ENCODE results near the gene RGS17. TPM values are rescaled to one million over a fixed set of nuclear protein-coding genes. Genes with fewer than 3 reads are reported as not detected.
A peak's percentile ranks its signal among the peaks of the same experiment; 100 is the strongest.

RGS17 gene
- total and polyA plus RNA-seq, 2 of the 13 experiments (the other 11 are each of a cell fraction or from before 2014, with no cell fraction given) = 0.04 TPM; not detected in 1

DNA sequence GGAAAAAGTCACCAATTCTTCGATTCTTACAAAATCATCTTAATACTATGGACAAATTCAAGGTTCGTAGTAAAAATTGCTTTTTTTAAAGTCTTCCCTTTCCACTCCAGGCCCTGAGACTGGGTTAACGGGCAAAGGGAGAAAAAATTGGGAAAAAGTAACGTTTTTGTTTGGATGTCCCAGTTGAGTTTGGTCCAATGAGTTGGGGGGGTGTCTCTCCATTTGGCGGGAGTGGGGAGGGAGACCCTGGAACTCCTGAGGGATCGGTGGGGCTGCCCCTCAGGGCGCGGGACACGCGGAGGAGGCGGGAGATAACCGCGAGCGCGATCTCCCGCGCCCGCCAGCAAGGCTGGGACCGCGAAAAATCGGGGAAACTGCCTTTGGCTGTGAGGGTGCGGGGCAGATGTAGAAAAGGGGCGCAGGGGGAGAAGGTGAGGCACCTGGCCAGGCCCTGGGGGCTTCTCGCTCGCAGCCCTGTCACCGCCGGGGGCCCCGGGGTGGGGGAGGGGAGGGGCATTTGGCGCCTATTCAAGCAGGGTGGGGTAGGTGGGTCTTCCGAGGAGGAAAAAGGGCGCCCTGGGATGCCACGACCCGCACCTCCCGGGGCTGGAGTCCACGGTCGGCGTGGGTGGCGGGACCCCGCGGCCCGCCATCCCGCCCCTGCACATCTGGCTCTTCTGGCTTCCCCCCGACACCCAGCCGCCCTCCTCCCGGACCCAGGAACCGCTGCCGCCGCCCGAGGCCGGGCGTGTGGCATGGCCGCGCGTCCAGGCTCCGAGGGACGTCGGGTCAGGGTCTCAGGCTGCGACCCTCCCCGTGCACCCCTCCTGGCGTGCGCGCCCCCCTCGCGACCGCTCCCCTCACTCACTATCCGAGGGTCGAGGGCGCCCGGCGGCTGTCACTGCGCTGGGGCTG lies 148.8 kb downstream of the RGS17 start:
- POLR2A ChIA-PET = interaction anchor here (0.7 to 2.1 kb wide), 9 partner anchors 9 to 685 kb away, joined by 3 to 28 read pairs (median 4); partner anchors contain the start of gene MTRF1L
- DNase-seq (ENCODE audit: low spot score) (no peak), ATAC-seq (peak; percentile 10), FAIRE-seq (no peak)
- BruUV-seq (replicated peaks) = no TSS peak
- in situ Hi-C loops (cut with HindIII; ENCODE audit: extremely low pct_ligation_motif_present, low pct_unique_long_range_greater_than_20kb) (loop anchor here (25.0 kb wide), 1 partner anchor 695 kb away; no protein-coding TSS in a partner anchor), intact Hi-C loops (cut with micrococcal nuclease; ENCODE audit: unreplicated experiment) (loop anchor here (1.0 to 10.0 kb wide), 2 partner anchors 20 to 1587 kb away; partner anchors contain the start of genes MTRF1L and ZBTB2)
- Histone ChIP-seq H2AFZ (ENCODE audit: low read length) (no peak overlapping the region), H3K9ac (ENCODE audit: insufficient read depth, low read depth, low read length) (peak overlapping the region; percentile 71), H3K79me2 (ENCODE audit: insufficient read depth, low read length) (peaks cover 90% of the 10 kb centered on the region), H3K4me3 (replicated peaks in 1 of 3; ENCODE audit: insufficient read depth in 1 of 3, low read depth in 2 of 3, low read length in 3 of 3) (peak overlapping the region; percentile 74 to 100 (median 97)), H3K27ac (ENCODE audit: extremely low read length, insufficient read depth, low read length) (peak overlapping the region; percentile 73), H3K9me3 (ENCODE audit: low read length) (no peaks in the 10 kb centered on the region), H3K36me3 (replicated peaks in 1 of 2; ENCODE audit: control insufficient read depth in 1 of 2, insufficient read depth in 2 of 2, low read length in 2 of 2) (peaks cover 2 to 13% of the 10 kb centered on the region in 2 experiments; a peak in 4 of 5 replicates), H3K4me2 (ENCODE audit: low read depth, low read length) (peak overlapping the region; percentile 81), H4K20me1 (ENCODE audit: insufficient read depth, low read length) (peaks cover 31% of the 10 kb centered on the region), H3K4me1 (ENCODE audit: insufficient read depth, low read length) (peaks cover 62% of the 10 kb centered on the region), H3K27me3 (ENCODE audit: control insufficient read depth in 1 of 2, insufficient read depth in 2 of 2, low read length in 2 of 2) (no peaks in the 10 kb centered on the region; a peak in 1 of 5 replicates)
- CTCF ChIA-PET (ENCODE audit: low intra/inter-chr PET ratio, low total read pairs) = no interaction called here
- 1% methylated on average over 23 of the region's 71 CpGs for WGBS (ENCODE audit: low lambda C conversion rate)
- TF ChIP-seq GMEB1 (CRISPR knock-in tag; IDR thresholded peaks at IDR 0.05; ENCODE audit: borderline replicate concordance) (no peak), PAWR (CRISPR knock-in tag; IDR thresholded peaks at IDR 0.05; ENCODE audit: borderline replicate concordance) (no peak), TBP (CRISPR knock-in tag; IDR thresholded peaks at IDR 0.05) (no peak), KDM6A (CRISPR knock-in tag; IDR thresholded peaks at IDR 0.05; ENCODE audit: low read depth) (no peak), CAMTA2 (CRISPR knock-in tag; IDR thresholded peaks at IDR 0.05; ENCODE audit: borderline replicate concordance) (no peak), ZNF230 (CRISPR knock-in tag; IDR thresholded peaks at IDR 0.05) (peak; percentile 23; the same call in 1 of the 2 replicates), NRL (CRISPR knock-in tag; IDR thresholded peaks at IDR 0.05; ENCODE audit: borderline replicate concordance) (no peak), ZNF460 (CRISPR knock-in tag; IDR thresholded peaks at IDR 0.05; ENCODE audit: borderline replicate concordance) (no peak), ZNF292 (CRISPR knock-in tag; IDR thresholded peaks at IDR 0.05; ENCODE audit: borderline replicate concordance, low read depth) (0 out of 2 replicates have a peak, but pooled peaks have one; percentile 18), HOXD1 (CRISPR knock-in tag; IDR thresholded peaks at IDR 0.05) (0 out of 2 replicates have a peak, but pooled peaks have one; percentile 18), ZNF451 (CRISPR knock-in tag; IDR thresholded peaks at IDR 0.05) (no peak; the same call in 1 of the 2 replicates), RBAK (CRISPR knock-in tag; IDR thresholded peaks at IDR 0.05) (no peak), ZNF850 (CRISPR knock-in tag; conservative IDR thresholded peaks at IDR 0.05) (no peak), ZNF598 (CRISPR knock-in tag; IDR thresholded peaks at IDR 0.05; ENCODE audit: borderline replicate concordance) (no peak), TBX3 (IDR thresholded peaks at IDR 0.05; ENCODE audit: borderline replicate concordance) (no peak), POGZ (CRISPR knock-in tag; IDR thresholded peaks at IDR 0.05) (no peak)
- TF ChIP-seq, protein P1, sequence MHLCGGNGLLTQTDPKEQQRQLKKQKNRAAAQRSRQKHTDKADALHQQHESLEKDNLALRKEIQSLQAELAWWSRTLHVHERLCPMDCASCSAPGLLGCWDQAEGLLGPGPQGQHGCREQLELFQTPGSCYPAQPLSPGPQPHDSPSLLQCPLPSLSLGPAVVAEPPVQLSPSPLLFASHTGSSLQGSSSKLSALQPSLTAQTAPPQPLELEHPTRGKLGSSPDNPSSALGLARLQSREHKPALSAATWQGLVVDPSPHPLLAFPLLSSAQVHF (CRISPR knock-in tag; IDR thresholded peaks at IDR 0.05) = no peak
- TF ChIP-seq, protein P2, sequence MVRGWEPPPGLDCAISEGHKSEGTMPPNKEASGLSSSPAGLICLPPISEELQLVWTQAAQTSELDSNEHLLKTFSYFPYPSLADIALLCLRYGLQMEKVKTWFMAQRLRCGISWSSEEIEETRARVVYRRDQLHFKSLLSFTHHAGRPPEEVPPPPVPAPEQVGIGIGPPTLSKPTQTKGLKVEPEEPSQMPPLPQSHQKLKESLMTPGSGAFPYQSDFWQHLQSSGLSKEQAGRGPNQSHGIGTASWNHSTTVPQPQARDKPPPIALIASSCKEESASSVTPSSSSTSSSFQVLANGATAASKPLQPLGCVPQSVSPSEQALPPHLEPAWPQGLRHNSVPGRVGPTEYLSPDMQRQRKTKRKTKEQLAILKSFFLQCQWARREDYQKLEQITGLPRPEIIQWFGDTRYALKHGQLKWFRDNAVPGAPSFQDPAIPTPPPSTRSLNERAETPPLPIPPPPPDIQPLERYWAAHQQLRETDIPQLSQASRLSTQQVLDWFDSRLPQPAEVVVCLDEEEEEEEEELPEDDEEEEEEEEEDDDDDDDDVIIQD (CRISPR knock-in tag; IDR thresholded peaks at IDR 0.05; ENCODE audit: low read depth) = no peak
